GM12801 (cell line): Measurements from ENCODE around the gene WIPF1.

ENCODE experiments used
- CTCF ChIP-seq: IDR thresholded peaks from one replicate; pipeline ENCODE4 v1.5.1; 2011; ENCODE audit warnings: control low read depth; ENCODE audit not compliant: insufficient read length; ENCODE audit errors: extremely low read depth

WIPF1 gene

GRCh38 chr2:174561283-174561971 is 36.2 kb downstream of the WIPF1 start:
- TF ChIP-seq CTCF: no peak

GRCh38 chr2:174560737-174561136 is 36.9 kb downstream of the WIPF1 start:
- TF ChIP-seq CTCF: no peak

GRCh38 chr2:174555998-174556397 is 41.6 kb downstream of the WIPF1 start:
- TF ChIP-seq CTCF: no peak

- no peak for TF ChIP-seq CTCF
These were observed 43.0 kb downstream of the WIPF1 start for GRCh38 chr2:174554529-174555150.

- no peak for TF ChIP-seq CTCF
These were observed 43.7 kb downstream of the WIPF1 start for GRCh38 chr2:174553811-174554493.

- TF ChIP-seq CTCF: no peak
These were observed 44.7 kb downstream of the WIPF1 start for GRCh38 chr2:174552880-174553279.

GRCh38 chr2:174551697-174552096 is 45.9 kb downstream of the WIPF1 start:
- TF ChIP-seq CTCF: no peak
